HuH-7 (cell line): ENCODE measurements around the gene ANKRD50.

Experiments
- DNase-seq: peaks from one replicate; pipeline ENCODE4 v3.0.0; 2011; ENCODE audit warnings: low spot score

ANKRD50 gene

GRCh38 chr4:124636788-124637187 is 75.7 kb downstream of the ANKRD50 start:
- DNase-seq, result no peak

- DNase-seq, result no peak
These were observed 77.2 kb downstream of the ANKRD50 start for GRCh38 chr4:124635331-124635730.

- DNase-seq, result no peak
These were observed 79.1 kb downstream of the ANKRD50 start for GRCh38 chr4:124633285-124633941.

GRCh38 chr4:124632439-124632838 is 80.1 kb downstream of the ANKRD50 start:
- DNase-seq, result no peak

- no peak for DNase-seq
These were observed 80.8 kb downstream of the ANKRD50 start for GRCh38 chr4:124631760-124632159.

GRCh38 chr4:124629681-124630080 is 82.9 kb downstream of the ANKRD50 start:
- no peak for DNase-seq
